DOHH2 (cell line): ENCODE results near the gene CCDC154.

ENCODE experiments used
- EZH2phosphoT487 ChIP-seq: fragments of 200-600 bp; sonication (generic); IDR thresholded peaks from 2 replicates; pipeline ENCODE4 v1.6.1; 2017; ENCODE audit warnings: borderline replicate concordance, mild to moderate bottlenecking, antibody characterized with exemption, low read length, moderate library complexity, mixed read lengths
- TF ChIP-seq, protein P1 (sequence below): fragments of 200-600 bp; sonication (generic); IDR thresholded peaks from one replicate; pipeline ENCODE4 v1.5.1; 2014; ENCODE audit warnings: antibody characterized with exemption, mild to moderate bottlenecking, low read depth, low read length; ENCODE audit not compliant: poor library complexity, severe bottlenecking

DNA sequence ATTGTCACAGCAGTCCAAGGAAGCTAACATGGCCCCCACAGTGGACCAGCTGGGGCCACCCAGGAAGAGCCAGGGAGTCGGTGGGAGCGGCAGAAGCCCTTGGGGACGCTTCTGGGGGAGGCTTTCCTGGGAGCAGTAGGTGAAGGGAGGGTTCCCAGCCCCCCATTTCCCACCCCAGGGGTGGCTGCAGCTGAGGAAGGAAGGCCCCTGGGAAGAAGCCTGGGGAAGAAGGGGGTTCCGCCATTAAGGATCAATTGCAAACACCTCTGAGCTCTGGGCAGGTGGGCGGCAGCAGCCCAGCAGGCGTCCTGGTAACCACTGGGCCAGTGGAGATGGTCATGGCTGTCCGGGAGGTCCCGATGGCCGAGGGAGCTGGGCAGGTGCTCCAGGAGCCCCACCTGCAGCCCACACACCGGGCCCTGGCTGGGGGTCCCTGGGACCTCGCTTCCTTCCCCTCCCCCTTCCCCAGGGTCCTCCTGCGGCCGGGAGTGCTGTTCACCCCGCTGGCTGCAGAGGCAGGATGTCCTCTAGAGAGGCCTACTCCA, 14.1 kb downstream of the CCDC154 start:
- TF ChIP-seq, protein P1, sequence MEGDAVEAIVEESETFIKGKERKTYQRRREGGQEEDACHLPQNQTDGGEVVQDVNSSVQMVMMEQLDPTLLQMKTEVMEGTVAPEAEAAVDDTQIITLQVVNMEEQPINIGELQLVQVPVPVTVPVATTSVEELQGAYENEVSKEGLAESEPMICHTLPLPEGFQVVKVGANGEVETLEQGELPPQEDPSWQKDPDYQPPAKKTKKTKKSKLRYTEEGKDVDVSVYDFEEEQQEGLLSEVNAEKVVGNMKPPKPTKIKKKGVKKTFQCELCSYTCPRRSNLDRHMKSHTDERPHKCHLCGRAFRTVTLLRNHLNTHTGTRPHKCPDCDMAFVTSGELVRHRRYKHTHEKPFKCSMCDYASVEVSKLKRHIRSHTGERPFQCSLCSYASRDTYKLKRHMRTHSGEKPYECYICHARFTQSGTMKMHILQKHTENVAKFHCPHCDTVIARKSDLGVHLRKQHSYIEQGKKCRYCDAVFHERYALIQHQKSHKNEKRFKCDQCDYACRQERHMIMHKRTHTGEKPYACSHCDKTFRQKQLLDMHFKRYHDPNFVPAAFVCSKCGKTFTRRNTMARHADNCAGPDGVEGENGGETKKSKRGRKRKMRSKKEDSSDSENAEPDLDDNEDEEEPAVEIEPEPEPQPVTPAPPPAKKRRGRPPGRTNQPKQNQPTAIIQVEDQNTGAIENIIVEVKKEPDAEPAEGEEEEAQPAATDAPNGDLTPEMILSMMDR = no peak
- no peak for TF ChIP-seq EZH2phosphoT487
